ENCODE results near the gene PI3. TPM values are rescaled to one million over a fixed set of nuclear protein-coding genes. Genes with fewer than 3 reads are reported as not detected.

PI3 gene
- total and polyA plus RNA-seq, 2 experiments from 2014 or later = not detected

DNA sequence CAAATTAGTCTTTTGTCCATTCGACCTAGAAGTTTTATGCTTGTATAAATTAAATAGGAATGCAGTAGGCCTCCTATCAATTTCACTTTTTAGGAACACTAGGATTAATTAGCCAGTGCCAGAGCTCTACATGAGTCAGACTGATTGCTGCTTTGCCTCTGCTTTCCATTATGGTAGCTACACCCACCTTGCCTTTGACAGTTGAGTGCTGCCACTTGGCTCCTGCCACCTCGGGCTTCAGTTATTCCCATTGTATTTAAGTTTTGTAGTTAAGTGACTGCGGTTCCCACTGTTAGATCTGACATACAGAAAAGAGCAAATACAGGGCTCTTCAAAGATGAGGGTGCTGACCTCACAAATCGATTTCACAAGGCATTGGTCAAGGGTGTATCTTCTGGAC is 33.9 kb upstream of the PI3 start (continued):
- TF ChIP-seq, protein P1, sequence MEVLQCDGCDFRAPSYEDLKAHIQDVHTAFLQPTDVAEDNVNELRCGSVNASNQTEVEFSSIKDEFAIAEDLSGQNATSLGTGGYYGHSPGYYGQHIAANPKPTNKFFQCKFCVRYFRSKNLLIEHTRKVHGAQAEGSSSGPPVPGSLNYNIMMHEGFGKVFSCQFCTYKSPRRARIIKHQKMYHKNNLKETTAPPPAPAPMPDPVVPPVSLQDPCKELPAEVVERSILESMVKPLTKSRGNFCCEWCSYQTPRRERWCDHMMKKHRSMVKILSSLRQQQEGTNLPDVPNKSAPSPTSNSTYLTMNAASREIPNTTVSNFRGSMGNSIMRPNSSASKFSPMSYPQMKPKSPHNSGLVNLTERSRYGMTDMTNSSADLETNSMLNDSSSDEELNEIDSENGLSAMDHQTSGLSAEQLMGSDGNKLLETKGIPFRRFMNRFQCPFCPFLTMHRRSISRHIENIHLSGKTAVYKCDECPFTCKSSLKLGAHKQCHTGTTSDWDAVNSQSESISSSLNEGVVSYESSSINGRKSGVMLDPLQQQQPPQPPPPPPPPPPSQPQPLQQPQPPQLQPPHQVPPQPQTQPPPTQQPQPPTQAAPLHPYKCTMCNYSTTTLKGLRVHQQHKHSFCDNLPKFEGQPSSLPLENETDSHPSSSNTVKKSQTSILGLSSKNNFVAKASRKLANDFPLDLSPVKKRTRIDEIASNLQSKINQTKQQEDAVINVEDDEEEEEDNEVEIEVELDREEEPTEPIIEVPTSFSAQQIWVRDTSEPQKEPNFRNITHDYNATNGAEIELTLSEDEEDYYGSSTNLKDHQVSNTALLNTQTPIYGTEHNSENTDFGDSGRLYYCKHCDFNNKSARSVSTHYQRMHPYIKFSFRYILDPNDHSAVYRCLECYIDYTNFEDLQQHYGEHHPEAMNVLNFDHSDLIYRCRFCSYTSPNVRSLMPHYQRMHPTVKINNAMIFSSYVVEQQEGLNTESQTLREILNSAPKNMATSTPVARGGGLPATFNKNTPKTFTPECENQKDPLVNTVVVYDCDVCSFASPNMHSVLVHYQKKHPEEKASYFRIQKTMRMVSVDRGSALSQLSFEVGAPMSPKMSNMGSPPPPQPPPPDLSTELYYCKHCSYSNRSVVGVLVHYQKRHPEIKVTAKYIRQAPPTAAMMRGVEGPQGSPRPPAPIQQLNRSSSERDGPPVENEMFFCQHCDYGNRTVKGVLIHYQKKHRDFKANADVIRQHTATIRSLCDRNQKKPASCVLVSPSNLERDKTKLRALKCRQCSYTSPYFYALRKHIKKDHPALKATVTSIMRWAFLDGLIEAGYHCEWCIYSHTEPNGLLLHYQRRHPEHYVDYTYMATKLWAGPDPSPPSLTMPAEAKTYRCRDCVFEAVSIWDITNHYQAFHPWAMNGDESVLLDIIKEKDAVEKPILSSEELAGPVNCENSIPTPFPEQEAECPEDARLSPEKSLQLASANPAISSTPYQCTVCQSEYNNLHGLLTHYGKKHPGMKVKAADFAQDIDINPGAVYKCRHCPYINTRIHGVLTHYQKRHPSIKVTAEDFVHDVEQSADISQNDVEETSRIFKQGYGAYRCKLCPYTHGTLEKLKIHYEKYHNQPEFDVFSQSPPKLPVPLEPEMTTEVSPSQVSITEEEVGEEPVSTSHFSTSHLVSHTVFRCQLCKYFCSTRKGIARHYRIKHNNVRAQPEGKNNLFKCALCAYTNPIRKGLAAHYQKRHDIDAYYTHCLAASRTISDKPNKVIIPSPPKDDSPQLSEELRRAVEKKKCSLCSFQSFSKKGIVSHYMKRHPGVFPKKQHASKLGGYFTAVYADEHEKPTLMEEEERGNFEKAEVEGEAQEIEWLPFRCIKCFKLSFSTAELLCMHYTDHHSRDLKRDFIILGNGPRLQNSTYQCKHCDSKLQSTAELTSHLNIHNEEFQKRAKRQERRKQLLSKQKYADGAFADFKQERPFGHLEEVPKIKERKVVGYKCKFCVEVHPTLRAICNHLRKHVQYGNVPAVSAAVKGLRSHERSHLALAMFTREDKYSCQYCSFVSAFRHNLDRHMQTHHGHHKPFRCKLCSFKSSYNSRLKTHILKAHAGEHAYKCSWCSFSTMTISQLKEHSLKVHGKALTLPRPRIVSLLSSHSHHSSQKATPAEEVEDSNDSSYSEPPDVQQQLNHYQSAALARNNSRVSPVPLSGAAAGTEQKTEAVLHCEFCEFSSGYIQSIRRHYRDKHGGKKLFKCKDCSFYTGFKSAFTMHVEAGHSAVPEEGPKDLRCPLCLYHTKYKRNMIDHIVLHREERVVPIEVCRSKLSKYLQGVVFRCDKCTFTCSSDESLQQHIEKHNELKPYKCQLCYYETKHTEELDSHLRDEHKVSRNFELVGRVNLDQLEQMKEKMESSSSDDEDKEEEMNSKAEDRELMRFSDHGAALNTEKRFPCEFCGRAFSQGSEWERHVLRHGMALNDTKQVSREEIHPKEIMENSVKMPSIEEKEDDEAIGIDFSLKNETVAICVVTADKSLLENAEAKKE (CRISPR knock-in tag; IDR thresholded peaks at IDR 0.05) = no peak
- TF ChIP-seq, protein P2, sequence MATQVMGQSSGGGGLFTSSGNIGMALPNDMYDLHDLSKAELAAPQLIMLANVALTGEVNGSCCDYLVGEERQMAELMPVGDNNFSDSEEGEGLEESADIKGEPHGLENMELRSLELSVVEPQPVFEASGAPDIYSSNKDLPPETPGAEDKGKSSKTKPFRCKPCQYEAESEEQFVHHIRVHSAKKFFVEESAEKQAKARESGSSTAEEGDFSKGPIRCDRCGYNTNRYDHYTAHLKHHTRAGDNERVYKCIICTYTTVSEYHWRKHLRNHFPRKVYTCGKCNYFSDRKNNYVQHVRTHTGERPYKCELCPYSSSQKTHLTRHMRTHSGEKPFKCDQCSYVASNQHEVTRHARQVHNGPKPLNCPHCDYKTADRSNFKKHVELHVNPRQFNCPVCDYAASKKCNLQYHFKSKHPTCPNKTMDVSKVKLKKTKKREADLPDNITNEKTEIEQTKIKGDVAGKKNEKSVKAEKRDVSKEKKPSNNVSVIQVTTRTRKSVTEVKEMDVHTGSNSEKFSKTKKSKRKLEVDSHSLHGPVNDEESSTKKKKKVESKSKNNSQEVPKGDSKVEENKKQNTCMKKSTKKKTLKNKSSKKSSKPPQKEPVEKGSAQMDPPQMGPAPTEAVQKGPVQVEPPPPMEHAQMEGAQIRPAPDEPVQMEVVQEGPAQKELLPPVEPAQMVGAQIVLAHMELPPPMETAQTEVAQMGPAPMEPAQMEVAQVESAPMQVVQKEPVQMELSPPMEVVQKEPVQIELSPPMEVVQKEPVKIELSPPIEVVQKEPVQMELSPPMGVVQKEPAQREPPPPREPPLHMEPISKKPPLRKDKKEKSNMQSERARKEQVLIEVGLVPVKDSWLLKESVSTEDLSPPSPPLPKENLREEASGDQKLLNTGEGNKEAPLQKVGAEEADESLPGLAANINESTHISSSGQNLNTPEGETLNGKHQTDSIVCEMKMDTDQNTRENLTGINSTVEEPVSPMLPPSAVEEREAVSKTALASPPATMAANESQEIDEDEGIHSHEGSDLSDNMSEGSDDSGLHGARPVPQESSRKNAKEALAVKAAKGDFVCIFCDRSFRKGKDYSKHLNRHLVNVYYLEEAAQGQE (IDR thresholded peaks at IDR 0.05; ENCODE audit: unreplicated experiment) = no peak
- TF ChIP-seq NANOG (IDR thresholded peaks at IDR 0.05; ENCODE audit: borderline replicate concordance) = no peak
- no peak for TF ChIP-seq EZH2phosphoT487 (IDR thresholded peaks at IDR 0.05; ENCODE audit: unreplicated experiment)
- TF ChIP-seq POLR2AphosphoS5 (IDR thresholded peaks at IDR 0.05; ENCODE audit: low read depth) = no peak
- TF ChIP-seq, protein P3, sequence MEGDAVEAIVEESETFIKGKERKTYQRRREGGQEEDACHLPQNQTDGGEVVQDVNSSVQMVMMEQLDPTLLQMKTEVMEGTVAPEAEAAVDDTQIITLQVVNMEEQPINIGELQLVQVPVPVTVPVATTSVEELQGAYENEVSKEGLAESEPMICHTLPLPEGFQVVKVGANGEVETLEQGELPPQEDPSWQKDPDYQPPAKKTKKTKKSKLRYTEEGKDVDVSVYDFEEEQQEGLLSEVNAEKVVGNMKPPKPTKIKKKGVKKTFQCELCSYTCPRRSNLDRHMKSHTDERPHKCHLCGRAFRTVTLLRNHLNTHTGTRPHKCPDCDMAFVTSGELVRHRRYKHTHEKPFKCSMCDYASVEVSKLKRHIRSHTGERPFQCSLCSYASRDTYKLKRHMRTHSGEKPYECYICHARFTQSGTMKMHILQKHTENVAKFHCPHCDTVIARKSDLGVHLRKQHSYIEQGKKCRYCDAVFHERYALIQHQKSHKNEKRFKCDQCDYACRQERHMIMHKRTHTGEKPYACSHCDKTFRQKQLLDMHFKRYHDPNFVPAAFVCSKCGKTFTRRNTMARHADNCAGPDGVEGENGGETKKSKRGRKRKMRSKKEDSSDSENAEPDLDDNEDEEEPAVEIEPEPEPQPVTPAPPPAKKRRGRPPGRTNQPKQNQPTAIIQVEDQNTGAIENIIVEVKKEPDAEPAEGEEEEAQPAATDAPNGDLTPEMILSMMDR (conservative IDR thresholded peaks at IDR 0.05; ENCODE audit: low read depth in 2 of 2) = no peak
- TF ChIP-seq CREB1 (CRISPR knock-in tag; IDR thresholded peaks at IDR 0.05; ENCODE audit: low read depth) = no peak
- no peak for TF ChIP-seq STAT1 (IDR thresholded peaks at IDR 0.05; ENCODE audit: unreplicated experiment)

Data from GM23338 (cell line).